ENCODE measurements around the gene ATP4A.
A peak's percentile ranks its signal among the peaks of the same experiment; 100 is the strongest.

Gene ATP4A

GRCh38 chr19:35524181-35524837, 39.1 kb downstream of the ATP4A start:
- DNase-seq, result no peak

- DNase-seq, result no peak
Measured at GRCh38 chr19:35522745-35523327, 40.6 kb downstream of the ATP4A start.

DNA sequence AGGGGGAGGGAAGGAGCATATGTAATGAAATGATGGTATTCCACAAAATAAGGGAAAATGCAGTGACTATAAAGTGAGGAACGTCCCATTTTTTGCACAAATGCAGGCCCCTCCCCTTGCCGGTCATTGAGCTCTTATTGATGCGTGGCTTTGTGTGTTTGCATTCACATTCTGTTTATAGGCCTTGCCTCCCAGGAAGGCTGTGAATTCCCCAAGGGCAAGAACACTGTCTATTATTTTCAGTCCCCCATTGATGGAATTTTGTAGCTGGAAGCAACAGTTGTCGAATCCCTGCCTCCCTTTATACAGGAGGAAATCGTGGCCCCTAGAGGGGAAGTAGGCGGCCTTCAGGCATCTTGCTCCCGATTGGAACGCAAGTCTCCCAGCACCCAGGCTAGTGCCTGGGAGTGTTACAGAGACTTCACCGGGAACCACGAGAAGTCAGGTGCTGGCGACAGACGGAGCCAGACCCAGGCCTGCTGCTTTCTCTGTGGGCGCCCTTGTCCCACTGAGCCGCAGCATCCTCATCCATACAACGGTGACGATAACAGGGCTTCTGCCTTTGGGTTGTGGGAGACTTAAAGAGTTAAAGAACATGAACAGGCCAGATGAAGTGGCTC, 42.2 kb downstream of the ATP4A start:
- no peak for DNase-seq

- DNase-seq, result no peak
Measured at GRCh38 chr19:35519291-35519690, 44.2 kb downstream of the ATP4A start.

- no peak for DNase-seq
Measured at GRCh38 chr19:35518313-35518712, 45.1 kb downstream of the ATP4A start.

- no peak for DNase-seq
Measured at GRCh38 chr19:35517342-35517741, 46.1 kb downstream of the ATP4A start.

GRCh38 chr19:35516310-35516709, 47.1 kb downstream of the ATP4A start:
- no peak for DNase-seq

GRCh38 chr19:35514282-35514809, 49.1 kb downstream of the ATP4A start:
- DNase-seq, result no peak

DNA sequence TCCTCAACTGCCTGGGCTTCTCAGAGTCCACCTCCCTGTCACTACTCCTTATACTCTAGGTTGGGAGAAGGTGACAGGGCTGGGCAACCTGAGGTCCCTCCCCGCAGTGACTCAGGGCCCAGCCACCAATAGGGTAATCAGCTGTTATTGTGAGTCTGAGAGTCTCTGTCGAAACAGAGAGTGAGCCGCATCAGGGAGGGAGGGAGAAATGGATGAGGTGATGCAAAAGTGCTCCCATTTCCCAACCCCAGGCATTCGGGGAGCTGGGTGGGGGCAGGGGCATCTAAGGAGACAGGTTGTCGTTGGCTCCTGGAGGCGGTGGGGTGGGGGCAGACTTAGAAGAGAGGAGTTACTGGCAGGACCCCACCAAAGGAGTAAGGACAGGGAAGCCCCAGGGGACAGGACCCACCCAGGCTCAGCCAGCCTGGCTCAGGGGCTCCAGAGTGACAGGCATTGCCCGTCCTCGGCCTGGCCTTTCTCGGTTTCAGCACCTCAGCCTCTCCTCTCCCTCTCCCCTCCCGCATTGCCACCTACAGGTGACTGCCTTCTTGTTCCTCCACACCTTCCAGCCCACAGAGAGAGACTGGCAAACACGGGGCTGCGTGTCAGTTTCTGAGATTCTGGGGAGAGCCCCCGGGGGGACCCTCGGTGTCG, 49.7 kb downstream of the ATP4A start, which contains the start of gene DMKN:
DMKN (minus strand) TSS at position 22 of the 654 bp plus-strand sequence. CDS start 174 bp downstream, outside the sequence.
- DNase-seq, result no peak

DNA sequence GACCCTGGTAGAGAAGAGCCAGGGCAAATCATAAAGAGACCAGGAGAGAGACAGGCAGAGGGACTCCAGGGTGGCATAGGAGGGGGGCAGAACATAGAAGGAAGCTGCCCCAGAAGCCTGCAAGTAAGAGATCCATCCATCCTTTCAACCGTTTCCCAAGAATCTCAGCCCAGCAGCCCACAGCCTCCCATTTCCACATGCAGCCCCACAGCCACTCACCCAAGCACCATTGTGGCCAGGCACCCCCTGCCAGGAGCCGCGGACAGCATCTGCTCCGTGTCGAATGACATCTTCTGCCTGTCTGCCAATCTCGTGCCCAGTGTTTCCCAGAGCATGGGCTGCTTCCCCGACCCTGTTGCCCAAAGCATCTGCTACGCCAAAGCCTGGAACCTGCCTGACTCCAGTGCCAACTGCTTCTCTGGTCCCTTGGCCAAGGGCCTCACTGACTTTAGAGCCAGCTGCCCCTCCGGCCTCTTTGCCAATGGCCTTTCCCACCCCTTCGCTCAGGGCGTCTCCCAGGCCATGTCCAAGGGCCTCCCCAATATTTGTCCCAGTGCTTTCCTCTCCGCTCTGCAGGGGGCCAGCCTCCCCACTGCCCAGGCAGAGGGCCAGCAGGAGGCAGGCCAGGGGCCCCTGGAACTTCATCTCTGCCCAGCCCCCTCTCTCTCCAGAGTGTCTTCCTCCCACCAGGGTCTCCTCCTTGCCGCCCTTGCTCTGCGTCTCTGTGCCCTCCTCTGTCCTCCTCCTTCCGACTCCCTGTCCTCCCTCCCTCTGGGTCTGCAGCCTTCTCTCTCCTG, 50.4 kb downstream of the ATP4A start:
- no peak for DNase-seq

- DNase-seq, result no peak
Measured at GRCh38 chr19:35511337-35511736, 52.1 kb downstream of the ATP4A start.

GRCh38 chr19:35510626-35510964, 52.9 kb downstream of the ATP4A start:
- no peak for DNase-seq

GRCh38 chr19:35509861-35510625, 53.4 kb downstream of the ATP4A start:
- DNase-seq, result peak; percentile 57 to 79

DNA sequence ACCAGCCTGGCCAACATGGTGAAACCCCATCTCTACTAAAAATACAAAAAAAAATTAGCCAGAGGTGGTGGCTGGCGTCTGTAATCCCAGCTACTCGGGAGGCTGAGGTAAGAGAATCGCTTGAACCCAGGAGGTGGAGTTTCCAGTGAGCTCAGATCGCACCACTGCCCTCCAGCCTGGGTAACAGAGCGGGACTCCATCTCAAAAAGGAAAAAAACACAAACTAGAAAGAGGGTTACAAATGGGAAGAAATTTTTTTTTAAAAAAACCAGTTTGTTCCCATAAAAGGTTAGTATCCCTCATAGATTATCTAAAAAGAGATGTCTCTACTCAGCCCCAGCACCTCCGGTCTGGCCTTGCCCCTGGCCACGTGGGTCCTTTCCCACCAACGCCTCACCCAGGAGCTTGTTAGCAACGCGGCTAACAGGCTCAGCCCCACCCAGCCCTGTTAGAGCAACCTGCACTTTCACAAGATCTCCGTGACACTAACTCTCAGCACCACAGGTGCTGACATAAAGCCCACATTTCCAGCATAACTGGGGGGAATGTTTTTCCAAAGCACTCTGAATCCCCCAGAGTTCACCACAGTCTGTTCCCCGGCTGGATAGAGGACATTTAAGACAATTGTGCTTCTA, 54.3 kb downstream of the ATP4A start:
- peak in 1 of 2 experiments; percentile 32 for DNase-seq

GRCh38 chr19:35508129-35508528, 55.3 kb downstream of the ATP4A start:
- DNase-seq, result no peak

DNA sequence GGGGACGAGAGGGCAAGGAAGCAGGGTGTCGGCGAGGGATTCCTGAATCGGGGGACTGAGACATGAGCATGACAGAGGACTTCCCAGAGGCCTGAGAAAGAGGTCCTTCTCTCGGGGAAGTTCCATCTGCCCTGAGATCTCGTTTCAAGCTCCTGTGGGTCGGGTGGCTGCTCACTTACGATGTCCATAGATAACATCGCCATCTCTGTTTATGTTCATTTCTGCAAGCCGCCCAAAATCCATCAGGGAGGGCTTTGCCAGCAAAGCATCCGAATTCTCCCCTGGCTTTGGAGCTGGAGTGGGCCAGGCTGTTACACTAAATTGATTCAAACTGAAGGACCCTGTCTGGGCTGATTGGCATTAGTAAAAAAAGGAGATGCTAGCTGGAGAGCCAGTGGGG, 55.9 kb downstream of the ATP4A start:
- no peak for DNase-seq

- DNase-seq, result no peak
Measured at GRCh38 chr19:35506011-35506410, 57.4 kb downstream of the ATP4A start.

GRCh38 chr19:35502751-35503150, 60.7 kb downstream of the ATP4A start:
- DNase-seq, result no peak

DNA sequence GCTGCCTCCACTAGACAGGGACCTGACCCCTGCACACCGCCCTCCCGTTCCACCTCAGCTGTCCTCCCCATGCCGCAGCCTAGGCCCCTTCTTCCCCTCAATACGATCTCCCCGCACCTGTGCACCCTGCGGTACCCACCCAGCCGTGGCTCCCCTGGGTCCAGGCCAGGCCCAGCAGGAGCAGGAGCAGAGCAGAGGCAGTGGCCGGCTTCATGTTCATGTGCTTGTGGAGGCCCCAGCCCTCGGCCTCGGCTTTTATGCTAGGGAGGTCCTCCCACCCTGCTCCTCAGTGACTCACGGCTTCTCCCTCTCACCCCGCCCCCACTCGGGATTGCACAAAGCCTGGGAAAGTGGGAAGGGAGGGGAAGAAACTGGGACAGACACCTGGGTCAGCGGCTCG, 61.8 kb downstream of the ATP4A start:
- DNase-seq, result no peak

DNA sequence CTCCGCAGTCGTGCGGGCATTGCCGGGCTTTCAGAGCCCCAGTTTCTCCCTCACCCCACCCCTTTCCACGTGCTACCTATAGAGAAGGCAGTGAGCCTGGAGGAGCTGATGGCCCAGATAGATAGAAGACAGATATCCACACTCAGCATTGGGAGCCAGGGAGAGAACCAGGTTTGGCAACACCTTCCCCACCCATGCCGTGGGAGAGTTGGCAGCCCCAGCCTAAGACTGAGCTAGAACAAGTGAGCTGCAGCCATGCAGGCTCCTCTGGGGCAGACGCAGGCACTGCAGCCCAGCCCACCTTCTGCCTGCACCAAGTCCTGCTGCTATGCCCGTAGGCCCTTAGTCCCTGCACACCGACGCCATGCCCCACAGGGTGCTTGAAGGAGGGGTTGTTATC, 62.8 kb downstream of the ATP4A start:
- no peak for DNase-seq
